Stimulated activated naive CD8-positive, alpha-beta T cell treated with anti-CD3 and anti-CD28 coated beads, Interleukin-15, Interleukin-2, amounts not matched to agents 100 U/mL and 50 U/mL, for 24 hours (primary cell): ENCODE results near the gene LIPJ.

Source experiments
- ATAC-seq: fragments of 150-1000 bp; cut with Tn5 transposase; one replicate; pipeline ENCODE4 v1.10.0; 2021
- DNase-seq: peaks from one replicate; pipeline ENCODE4 v3.0.0; 2021

Gene LIPJ

GRCh38 chr10:88586462-88586861, at the start of gene LIPJ:
LIPJ (plus strand) TSS chr10:88586762; CDS start chr10:88590688, 3,926 bp downstream.
- DNase-seq (no peak), ATAC-seq (no peak)

GRCh38 chr10:88537322-88537721, 49.2 kb upstream of the LIPJ start:
- no peak for DNase-seq
- ATAC-seq: no peak

- ATAC-seq (no peak), DNase-seq (no peak)
Measured at GRCh38 chr10:88538048-88538447, 48.5 kb upstream of the LIPJ start.

- ATAC-seq (no peak), DNase-seq (no peak)
Measured at GRCh38 chr10:88540351-88540750, 46.2 kb upstream of the LIPJ start.

- ATAC-seq: no peak
- DNase-seq: no peak
Measured at GRCh38 chr10:88541116-88541626, 45.4 kb upstream of the LIPJ start.

- DNase-seq (no peak), ATAC-seq (no peak)
Measured at GRCh38 chr10:88542522-88542921, 44.0 kb upstream of the LIPJ start.

- ATAC-seq (no peak), DNase-seq (no peak)
Measured at GRCh38 chr10:88544140-88544870, 42.3 kb upstream of the LIPJ start.

- no peak for ATAC-seq
- DNase-seq: no peak
Measured at GRCh38 chr10:88545359-88545758, 41.2 kb upstream of the LIPJ start.

GRCh38 chr10:88546497-88546896, 40.1 kb upstream of the LIPJ start:
- ATAC-seq (no peak), DNase-seq (no peak)

- ATAC-seq (no peak), DNase-seq (no peak)
Measured at GRCh38 chr10:88551246-88551645, 35.3 kb upstream of the LIPJ start.

- ATAC-seq (peak; percentile 55), DNase-seq (peak; percentile 11)
Measured at GRCh38 chr10:88553116-88553752, 33.3 kb upstream of the LIPJ start.

GRCh38 chr10:88555190-88555908, 31.2 kb upstream of the LIPJ start:
- ATAC-seq: no peak
- DNase-seq: no peak

- ATAC-seq (no peak), DNase-seq (no peak)
Measured at GRCh38 chr10:88557256-88557655, 29.3 kb upstream of the LIPJ start.

- ATAC-seq: no peak
- no peak for DNase-seq
Measured at GRCh38 chr10:88557658-88558057, 28.9 kb upstream of the LIPJ start.

GRCh38 chr10:88562152-88562551, 24.4 kb upstream of the LIPJ start:
- ATAC-seq (no peak), DNase-seq (no peak)

GRCh38 chr10:88565072-88565471, 21.5 kb upstream of the LIPJ start:
- DNase-seq (no peak), ATAC-seq (no peak)

- ATAC-seq (no peak), DNase-seq (no peak)
Measured at GRCh38 chr10:88582411-88582805, 4.2 kb upstream of the LIPJ start.

- DNase-seq (peak; percentile 76), ATAC-seq (peak; percentile 88)
Measured at GRCh38 chr10:88582806-88583583, 3.6 kb upstream of the LIPJ start, which contains the start of gene RNLS. RNLS (minus strand) TSS chr10:88583318.

- no peak for DNase-seq
- no peak for ATAC-seq
Measured at GRCh38 chr10:88583584-88583957, 3.0 kb upstream of the LIPJ start.

- ATAC-seq: no peak
- no peak for DNase-seq
Measured at GRCh38 chr10:88592381-88592780, 5.8 kb downstream of the LIPJ start.

- ATAC-seq (no peak), DNase-seq (no peak)
Measured at GRCh38 chr10:88592906-88593305, 6.3 kb downstream of the LIPJ start.

- no peak for ATAC-seq
- no peak for DNase-seq
Measured at GRCh38 chr10:88594482-88594881, 7.9 kb downstream of the LIPJ start.
